A549 (cell line): ENCODE measurements around the gene ODAD4.

Source experiments
- BHLHE40 ChIP-seq: IDR thresholded peaks from 2 replicates; pipeline ENCODE4 v1.6.1; 2012; ENCODE audit warnings: low read depth, low read length, inconsistent platforms
- JUN ChIP-seq, 2 experiments: fragments of >200 bp; sonication (Bioruptor Twin); formaldehyde crosslinking; IDR thresholded peaks; 2 replicates in 1 of 2; 3 replicates in 1 of 2; pipeline ENCODE4 v1.6.1; 2016 to 2017
- TF ChIP-seq, protein P1 (sequence below): fragments of 450-650 bp; IDR thresholded peaks from 2 replicates; pipeline ENCODE4 v1.6.1; 2014; ENCODE audit warnings: antibody characterized with exemption
- TF ChIP-seq, protein P2 (sequence below): IDR thresholded peaks from 2 replicates; pipeline ENCODE4 v1.6.1; 2012
- TF ChIP-seq, protein P3 (sequence below): IDR thresholded peaks from 2 replicates; pipeline ENCODE4 v1.6.1; 2012; ENCODE audit warnings: low read depth, borderline replicate concordance

DNA sequence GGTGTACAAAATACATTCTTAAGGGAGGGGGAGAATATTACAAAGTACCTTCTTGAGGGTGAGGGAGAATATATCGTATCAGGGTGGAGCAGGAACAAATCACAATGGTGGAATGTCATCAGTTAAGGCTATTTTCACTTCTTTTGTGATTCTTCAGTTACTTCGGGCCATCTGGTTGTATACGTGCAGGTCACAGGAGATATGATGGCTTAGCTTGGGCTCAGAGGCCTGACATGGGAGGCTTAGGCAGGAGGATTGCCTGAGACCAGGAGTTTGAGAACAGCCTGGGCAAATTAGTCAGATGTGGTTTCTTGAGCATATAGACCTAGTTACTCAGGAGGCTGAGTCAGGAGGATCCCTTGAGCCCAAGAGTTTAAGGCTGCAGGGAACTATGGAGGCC lies 13.1 kb downstream of the ODAD4 start:
- TF ChIP-seq BHLHE40 (no peak), JUN (IDR thresholded peaks at IDR 0.05) (no peak)
- TF ChIP-seq, protein P1, sequence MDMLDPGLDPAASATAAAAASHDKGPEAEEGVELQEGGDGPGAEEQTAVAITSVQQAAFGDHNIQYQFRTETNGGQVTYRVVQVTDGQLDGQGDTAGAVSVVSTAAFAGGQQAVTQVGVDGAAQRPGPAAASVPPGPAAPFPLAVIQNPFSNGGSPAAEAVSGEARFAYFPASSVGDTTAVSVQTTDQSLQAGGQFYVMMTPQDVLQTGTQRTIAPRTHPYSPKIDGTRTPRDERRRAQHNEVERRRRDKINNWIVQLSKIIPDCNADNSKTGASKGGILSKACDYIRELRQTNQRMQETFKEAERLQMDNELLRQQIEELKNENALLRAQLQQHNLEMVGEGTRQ, result no peak
- TF ChIP-seq, protein P2, sequence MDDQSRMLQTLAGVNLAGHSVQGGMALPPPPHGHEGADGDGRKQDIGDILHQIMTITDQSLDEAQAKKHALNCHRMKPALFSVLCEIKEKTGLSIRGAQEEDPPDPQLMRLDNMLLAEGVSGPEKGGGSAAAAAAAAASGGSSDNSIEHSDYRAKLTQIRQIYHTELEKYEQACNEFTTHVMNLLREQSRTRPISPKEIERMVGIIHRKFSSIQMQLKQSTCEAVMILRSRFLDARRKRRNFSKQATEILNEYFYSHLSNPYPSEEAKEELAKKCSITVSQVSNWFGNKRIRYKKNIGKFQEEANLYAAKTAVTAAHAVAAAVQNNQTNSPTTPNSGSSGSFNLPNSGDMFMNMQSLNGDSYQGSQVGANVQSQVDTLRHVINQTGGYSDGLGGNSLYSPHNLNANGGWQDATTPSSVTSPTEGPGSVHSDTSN, result no peak
- TF ChIP-seq, protein P3, sequence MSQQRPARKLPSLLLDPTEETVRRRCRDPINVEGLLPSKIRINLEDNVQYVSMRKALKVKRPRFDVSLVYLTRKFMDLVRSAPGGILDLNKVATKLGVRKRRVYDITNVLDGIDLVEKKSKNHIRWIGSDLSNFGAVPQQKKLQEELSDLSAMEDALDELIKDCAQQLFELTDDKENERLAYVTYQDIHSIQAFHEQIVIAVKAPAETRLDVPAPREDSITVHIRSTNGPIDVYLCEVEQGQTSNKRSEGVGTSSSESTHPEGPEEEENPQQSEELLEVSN, result no peak
